K562 (cell line): ENCODE measurements around the gene DPT. TPM values are rescaled to one million over a fixed set of nuclear protein-coding genes. Genes with fewer than 3 reads are reported as not detected.

Source experiments
- ATAC-seq: fragments of 200-7000 bp; cut with Tn5 transposase; 3 replicates; pipeline ENCODE4 v1.9.1; 2020; ENCODE audit warnings: moderate library complexity
- BruUV-seq: library from RNA; stranded (reverse); fragments of 400-500 nt; replicated peaks from 2 replicates; lab custom pipeline; 2021; lab: Mats Ljungman, UMichigan
- CTCF ChIA-PET: fragments of 300-600 bp; formaldehyde crosslinking; extraction: SDS; loops from one replicate; lab custom pipeline; 2021; ENCODE audit warnings: low intra/inter-chr PET ratio; lab: Yijun Ruan, JAX
- POLR2A ChIA-PET: fragments of 300-600, 350-650 bp; sonication (Branson Sonifier 250); formaldehyde crosslinking; extraction: SDS; loops from one replicate; lab custom pipeline; 2021; ENCODE audit warnings: antibody characterized with exemption, inconsistent platforms; lab: Yijun Ruan, JAX
- DNase-seq, 4 experiments: peaks; one replicate each; pipeline versions ENCODE4 v3.0.0 to v3.0.0-alpha.2; 2011 to 2018; ENCODE audit warnings: low spot score in 3 of 4, mixed read lengths in 3 of 4; ENCODE audit errors: extremely low read depth in 1 of 4
- FAIRE-seq: peaks from 2 replicates; lab custom pipeline; 2011; peaks lifted over from hg19 to GRCh38; lab: Jason Lieb, UNC
- H2AFZ ChIP-seq: 2 replicates; pipeline ENCODE4 v1.6.0; 2011; ENCODE audit warnings: low read depth, low read length, control low read depth, inconsistent platforms
- H3K27ac ChIP-seq: fragments of 200-600 bp; 3 replicates; pipeline ENCODE4 v1.8.0; 2011; ENCODE audit warnings: low read depth, mild to moderate bottlenecking, control low read depth, inconsistent platforms, low read length, moderate library complexity, mixed read lengths; ENCODE audit errors: extremely low read depth
- H3K27me3 ChIP-seq, 2 experiments: fragments of 300-600 bp in 1 of 2; 2 replicates in 1 of 2; 3 replicates in 1 of 2; pipeline versions ENCODE4 v1.6.0 to v1.8.0; 2011; ENCODE audit warnings: inconsistent platforms in 2 of 2, low read length in 2 of 2, mild to moderate bottlenecking in 1 of 2, mixed read lengths in 1 of 2, moderate library complexity in 1 of 2; ENCODE audit not compliant: control insufficient read depth in 2 of 2, insufficient read depth in 2 of 2
- H3K36me3 ChIP-seq: fragments of 300-600 bp; 3 replicates; pipeline ENCODE4 v1.8.0; 2011; ENCODE audit warnings: mild to moderate bottlenecking, low read length, inconsistent platforms; ENCODE audit not compliant: control insufficient read depth, insufficient read depth
- H3K4me1 ChIP-seq, 2 experiments: fragments of 200-600 bp in 1 of 2; replicated peaks in 1 of 2; 2 replicates in 1 of 2; 3 replicates in 1 of 2; pipeline versions ENCODE4 v1.5.1 to v1.8.0; 2011; ENCODE audit warnings: inconsistent platforms in 2 of 2, low read length in 2 of 2, mild to moderate bottlenecking in 1 of 2, mixed read lengths in 1 of 2, moderate library complexity in 1 of 2; ENCODE audit not compliant: control insufficient read depth in 2 of 2, insufficient read depth in 2 of 2
- H3K4me2 ChIP-seq: 2 replicates; pipeline ENCODE4 v1.6.1; 2011; ENCODE audit warnings: low read length, control low read depth, inconsistent platforms, mixed read lengths; ENCODE audit not compliant: insufficient read depth
- H3K4me3 ChIP-seq: fragments of 200-600 bp; sonication (generic), shearing (Covaris generic); 2 replicates; pipeline ENCODE4 v1.5.1; 2016; ENCODE audit warnings: control low read depth, inconsistent platforms
- H3K79me2 ChIP-seq: fragments of 200-600 bp; 3 replicates; pipeline ENCODE4 v1.8.0; 2011; ENCODE audit warnings: low read length, inconsistent platforms; ENCODE audit not compliant: control insufficient read depth, insufficient read depth
- H3K9ac ChIP-seq, 2 experiments: 2 replicates each; pipeline versions ENCODE4 v1.6.0 to v1.6.1; 2011; ENCODE audit warnings: low read depth in 2 of 2, low read length in 2 of 2, control low read depth in 1 of 2, inconsistent platforms in 1 of 2, mild to moderate bottlenecking in 1 of 2, mixed read lengths in 1 of 2; ENCODE audit not compliant: insufficient read depth in 1 of 2
- H3K9me1 ChIP-seq: one replicate; pipeline ENCODE4 v1.6.0; 2011; ENCODE audit warnings: inconsistent platforms, mild to moderate bottlenecking, low read length, moderate library complexity; ENCODE audit not compliant: control insufficient read depth, insufficient read depth
- H3K9me3 ChIP-seq: replicated peaks from 2 replicates; pipeline ENCODE4 v1.5.1; 2011; ENCODE audit warnings: low read depth, low read length, inconsistent platforms; ENCODE audit not compliant: control insufficient read depth, insufficient read depth
- H4K20me1 ChIP-seq: replicated peaks from 2 replicates; pipeline ENCODE4 v1.6.1; 2011; ENCODE audit warnings: low read length, inconsistent platforms, mixed read lengths; ENCODE audit not compliant: control insufficient read depth, insufficient read depth
- FOXP1 ChIP-seq: sonication (generic); formaldehyde crosslinking; IDR thresholded peaks from 2 replicates; pipeline ENCODE4 v1.8.0; 2022; ENCODE audit warnings: mild to moderate bottlenecking, missing genetic modification reagents
- ILF3 ChIP-seq: fragments of 450-650 bp; IDR thresholded peaks from 2 replicates; pipeline ENCODE4 v1.6.1; 2018; ENCODE audit warnings: antibody characterized with exemption, mild to moderate bottlenecking, moderate library complexity, borderline replicate concordance
- MED1 ChIP-seq: sonication (generic); formaldehyde crosslinking; IDR thresholded peaks from 2 replicates; pipeline ENCODE4 v1.8.1; 2023; ENCODE audit warnings: missing genetic modification reagents, borderline replicate concordance
- NCOA1 ChIP-seq: fragments of 450-650 bp; IDR thresholded peaks from 2 replicates; pipeline ENCODE4 v1.6.1; 2016; ENCODE audit warnings: low read depth
- NCOR1 ChIP-seq: fragments of 450-650 bp; IDR thresholded peaks from 2 replicates; pipeline ENCODE4 v1.6.1; 2016; ENCODE audit warnings: mild to moderate bottlenecking, moderate library complexity
- POLR3G ChIP-seq: IDR thresholded peaks from 2 replicates; pipeline ENCODE4 v1.6.1; 2011; ENCODE audit not compliant: insufficient read length, insufficient replicate concordance; ENCODE audit errors: extremely low read depth
- RB1 ChIP-seq: fragments of 450-650 bp; IDR thresholded peaks from 2 replicates; pipeline ENCODE4 v1.6.1; 2017; ENCODE audit warnings: low read depth, mild to moderate bottlenecking
- XRCC4 ChIP-seq: IDR thresholded peaks from one replicate; pipeline ENCODE4 v1.6.1; 2011; ENCODE audit not compliant: insufficient read depth, insufficient read length; ENCODE audit errors: extremely low read depth
- YY1 ChIP-seq, 3 experiments: IDR thresholded peaks; 2 replicates each; pipeline ENCODE4 v1.6.1; 2011; ENCODE audit warnings: low read length in 2 of 3, mild to moderate bottlenecking in 2 of 3, moderate library complexity in 2 of 3, borderline replicate concordance in 1 of 3, control low read depth in 1 of 3, low read depth in 1 of 3; ENCODE audit not compliant: insufficient read depth in 3 of 3, insufficient replicate concordance in 2 of 3, control insufficient read depth in 1 of 3, insufficient read length in 1 of 3; ENCODE audit errors: extremely low read depth in 1 of 3
- ZNF668 ChIP-seq: fragments of 250-450 bp; sonication (Bioruptor Pico); IDR thresholded peaks from 2 replicates; pipeline ENCODE4 v1.8.0; 2022; ENCODE audit warnings: mild to moderate bottlenecking, inconsistent platforms
- WGBS: fragments of 100-300 bp; shearing (Covaris generic); methylation state at CpG from one replicate; pipeline ENCODE4 v1.1.6; 2016; ENCODE audit warnings: low coverage, mixed read lengths; ENCODE audit not compliant: insufficient coverage; ENCODE audit errors: missing lambda C conversion rate; 5-methylcytosine and 5-hydroxymethylcytosine counted together
- in situ Hi-C: fragments of 300-500 bp; cut with MboI; formaldehyde crosslinking; loops from 4 replicates; pipeline ENCODE4 v1.15.0; 2018; ENCODE audit warnings: inconsistent platforms, mixed read lengths
- intact Hi-C: fragments of 100-400 bp; cut with micrococcal nuclease; formaldehyde crosslinking; loops from 2 replicates; pipeline ENCODE4 v1.14.2; 2022
- polyA plus RNA-seq, 8 experiments: library from polyadenylated mRNA; depleted of rRNA in 4 of 8; stranded (reverse) in 5 of 8; unstranded in 3 of 8; fragments of >200 nt; fragmentation: Nextera tagmentation in 2 of 8; fragmentation: Illumina TruSeq in 1 of 8; extraction: Ambion mirVana in 2 of 8; extraction: Trizol in 1 of 8; gene quantifications; 2 replicates each; pipeline versions ENCODE4 v1.2.1 to v1.2.3, GENCODE V29; 2011 to 2014; ENCODE audit warnings: inconsistent platforms in 1 of 8, missing spikeins in 1 of 8
- total RNA-seq, 7 experiments: library from RNA; depleted of rRNA in 6 of 7; stranded (reverse); fragments of >200 nt in 6 of 7; fragmentation: Illumina TruSeq in 2 of 7; extraction: Trizol in 2 of 7; gene quantifications; 2 replicates each; pipeline versions ENCODE4 v1.2.1 to v1.2.3, GENCODE V29; 2011 to 2021; ENCODE audit warnings: low replicate concordance in 1 of 7
- TF ChIP-seq, protein P1 (sequence below), 3 experiments: fragments of 200-800 bp in 1 of 3; fragments of 250-450 bp in 1 of 3; fragments of 450-650 bp in 1 of 3; sonication (Bioruptor Pico) in 1 of 3; sonication (Bioruptor generic) in 1 of 3; formaldehyde crosslinking in 1 of 3; IDR thresholded peaks; 2 replicates each; pipeline versions ENCODE4 v1.6.1 to v1.8.0; 2016 to 2022; ENCODE audit warnings: mild to moderate bottlenecking in 2 of 3, missing genetic modification characterization in 2 of 3, missing compliant biosample characterization in 1 of 3, moderate library complexity in 1 of 3

The DPT gene
- total and polyA plus RNA-seq, 9 of the 15 experiments (the other 6 are each of a cell fraction or from before 2014, with no cell fraction given): not detected

DNA sequence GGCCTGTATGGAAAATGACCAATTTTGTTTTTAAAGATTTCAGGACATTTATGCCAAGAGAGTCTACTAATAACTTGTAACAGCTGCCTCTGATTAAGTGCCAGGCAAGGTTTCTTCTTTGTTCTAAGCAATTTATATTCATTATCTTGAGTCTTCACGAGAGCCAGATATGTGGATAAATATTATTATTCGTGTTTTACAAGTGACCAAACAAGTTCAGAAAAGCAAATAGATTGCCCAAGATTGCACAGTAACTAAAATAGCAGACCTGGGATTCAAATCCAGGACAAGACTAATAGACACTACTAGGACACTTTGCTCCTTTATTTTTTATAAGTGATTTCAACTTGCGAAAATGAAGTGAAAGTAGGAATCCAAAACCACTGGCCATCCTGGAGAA is 30.1 kb upstream of the DPT start:
- ATAC-seq (no peak), FAIRE-seq (no peak), DNase-seq (no peak)
- intact Hi-C loops: loop anchor here (10.0 kb wide), 1 partner anchor 436 kb away; no protein-coding TSS in a partner anchor
- Histone ChIP-seq H3K4me2 (no peak overlapping the region), H3K9me1 (no peaks in the 10 kb centered on the region), H3K79me2 (no peaks in the 10 kb centered on the region), H3K4me3 (no peak overlapping the region), H3K27me3 (peaks cover under 1 to 8% of the 10 kb centered on the region in 2 experiments; a peak in 3 of 5 replicates), H3K4me1 (no peaks in the 10 kb centered on the region), H3K9me3 (no peaks in the 10 kb centered on the region), H4K20me1 (no peaks in the 10 kb centered on the region; the same call in 1 of the 2 replicates), H3K9ac (no peak overlapping the region), H3K27ac (no peak overlapping the region), H3K36me3 (no peaks in the 10 kb centered on the region), H2AFZ (no peak overlapping the region)
- no TSS peak for BruUV-seq
- POLR2A ChIA-PET: no interaction called here
- TF ChIP-seq POLR3G (no peak), FOXP1 (CRISPR knock-in tag) (no peak), YY1 (IDR thresholded peaks at IDR 0.05; ENCODE audit: borderline replicate concordance in 1 of 3, control insufficient read depth in 1 of 3, extremely low read depth in 1 of 3, insufficient read depth in 3 of 3, insufficient read length in 1 of 3, insufficient replicate concordance in 2 of 3, low read depth in 1 of 3, low read length in 2 of 3) (no peak), RB1 (no peak), MED1 (no peak), NCOR1 (no peak), ZNF668 (CRISPR knock-in tag) (no peak), NCOA1 (no peak), XRCC4 (no peak), ILF3 (no peak)
- TF ChIP-seq, protein P1, sequence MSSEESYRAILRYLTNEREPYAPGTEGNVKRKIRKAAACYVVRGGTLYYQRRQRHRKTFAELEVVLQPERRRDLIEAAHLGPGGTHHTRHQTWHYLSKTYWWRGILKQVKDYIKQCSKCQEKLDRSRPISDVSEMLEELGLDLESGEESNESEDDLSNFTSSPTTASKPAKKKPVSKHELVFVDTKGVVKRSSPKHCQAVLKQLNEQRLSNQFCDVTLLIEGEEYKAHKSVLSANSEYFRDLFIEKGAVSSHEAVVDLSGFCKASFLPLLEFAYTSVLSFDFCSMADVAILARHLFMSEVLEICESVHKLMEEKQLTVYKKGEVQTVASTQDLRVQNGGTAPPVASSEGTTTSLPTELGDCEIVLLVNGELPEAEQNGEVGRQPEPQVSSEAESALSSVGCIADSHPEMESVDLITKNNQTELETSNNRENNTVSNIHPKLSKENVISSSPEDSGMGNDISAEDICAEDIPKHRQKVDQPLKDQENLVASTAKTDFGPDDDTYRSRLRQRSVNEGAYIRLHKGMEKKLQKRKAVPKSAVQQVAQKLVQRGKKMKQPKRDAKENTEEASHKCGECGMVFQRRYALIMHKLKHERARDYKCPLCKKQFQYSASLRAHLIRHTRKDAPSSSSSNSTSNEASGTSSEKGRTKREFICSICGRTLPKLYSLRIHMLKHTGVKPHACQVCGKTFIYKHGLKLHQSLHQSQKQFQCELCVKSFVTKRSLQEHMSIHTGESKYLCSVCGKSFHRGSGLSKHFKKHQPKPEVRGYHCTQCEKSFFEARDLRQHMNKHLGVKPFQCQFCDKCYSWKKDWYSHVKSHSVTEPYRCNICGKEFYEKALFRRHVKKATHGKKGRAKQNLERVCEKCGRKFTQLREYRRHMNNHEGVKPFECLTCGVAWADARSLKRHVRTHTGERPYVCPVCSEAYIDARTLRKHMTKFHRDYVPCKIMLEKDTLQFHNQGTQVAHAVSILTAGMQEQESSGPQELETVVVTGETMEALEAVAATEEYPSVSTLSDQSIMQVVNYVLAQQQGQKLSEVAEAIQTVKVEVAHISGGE (CRISPR knock-in tag; IDR thresholded peaks at IDR 0.05): no peak
- CTCF ChIA-PET: no interaction called here
- in situ Hi-C loops: no loop called here
- WGBS: 0% methylated on average over 3 of the region's 3 CpGs
